K562 (cell line): ENCODE results near the gene SGMS1. TPM values are rescaled to one million over a fixed set of nuclear protein-coding genes. Genes with fewer than 3 reads are reported as not detected.
A peak's percentile ranks its signal among the peaks of the same experiment; 100 is the strongest.

Source experiments
- ATAC-seq: fragments of 200-7000 bp; cut with Tn5 transposase; 3 replicates; pipeline ENCODE4 v1.9.1; 2020; ENCODE audit warnings: moderate library complexity
- BruUV-seq: library from RNA; stranded (reverse); fragments of 400-500 nt; replicated peaks from 2 replicates; lab custom pipeline; 2021; lab: Mats Ljungman, UMichigan
- CTCF ChIA-PET: fragments of 300-600 bp; formaldehyde crosslinking; extraction: SDS; loops from one replicate; lab custom pipeline; 2021; ENCODE audit warnings: low intra/inter-chr PET ratio; lab: Yijun Ruan, JAX
- POLR2A ChIA-PET: fragments of 300-600, 350-650 bp; sonication (Branson Sonifier 250); formaldehyde crosslinking; extraction: SDS; loops from one replicate; lab custom pipeline; 2021; ENCODE audit warnings: antibody characterized with exemption, inconsistent platforms; lab: Yijun Ruan, JAX
- DNase-seq, 4 experiments: peaks; one replicate each; pipeline versions ENCODE4 v3.0.0 to v3.0.0-alpha.2; 2011 to 2018; ENCODE audit warnings: low spot score in 3 of 4, mixed read lengths in 3 of 4; ENCODE audit errors: extremely low read depth in 1 of 4
- FAIRE-seq: peaks from 2 replicates; lab custom pipeline; 2011; peaks lifted over from hg19 to GRCh38; lab: Jason Lieb, UNC
- H2AFZ ChIP-seq: 2 replicates; pipeline ENCODE4 v1.6.0; 2011; ENCODE audit warnings: low read depth, low read length, control low read depth, inconsistent platforms
- H3K27ac ChIP-seq: fragments of 200-600 bp; 3 replicates; pipeline ENCODE4 v1.8.0; 2011; ENCODE audit warnings: low read depth, mild to moderate bottlenecking, control low read depth, inconsistent platforms, low read length, moderate library complexity, mixed read lengths; ENCODE audit errors: extremely low read depth
- H3K27me3 ChIP-seq, 2 experiments: fragments of 300-600 bp in 1 of 2; 2 replicates in 1 of 2; 3 replicates in 1 of 2; pipeline versions ENCODE4 v1.6.0 to v1.8.0; 2011; ENCODE audit warnings: inconsistent platforms in 2 of 2, low read length in 2 of 2, mild to moderate bottlenecking in 1 of 2, mixed read lengths in 1 of 2, moderate library complexity in 1 of 2; ENCODE audit not compliant: control insufficient read depth in 2 of 2, insufficient read depth in 2 of 2
- H3K36me3 ChIP-seq: fragments of 300-600 bp; 3 replicates; pipeline ENCODE4 v1.8.0; 2011; ENCODE audit warnings: mild to moderate bottlenecking, low read length, inconsistent platforms; ENCODE audit not compliant: control insufficient read depth, insufficient read depth
- H3K4me1 ChIP-seq, 2 experiments: fragments of 200-600 bp in 1 of 2; replicated peaks in 1 of 2; 2 replicates in 1 of 2; 3 replicates in 1 of 2; pipeline versions ENCODE4 v1.5.1 to v1.8.0; 2011; ENCODE audit warnings: inconsistent platforms in 2 of 2, low read length in 2 of 2, mild to moderate bottlenecking in 1 of 2, mixed read lengths in 1 of 2, moderate library complexity in 1 of 2; ENCODE audit not compliant: control insufficient read depth in 2 of 2, insufficient read depth in 2 of 2
- H3K4me2 ChIP-seq: 2 replicates; pipeline ENCODE4 v1.6.1; 2011; ENCODE audit warnings: low read length, control low read depth, inconsistent platforms, mixed read lengths; ENCODE audit not compliant: insufficient read depth
- H3K4me3 ChIP-seq: fragments of 200-600 bp; sonication (generic), shearing (Covaris generic); 2 replicates; pipeline ENCODE4 v1.5.1; 2016; ENCODE audit warnings: control low read depth, inconsistent platforms
- H3K79me2 ChIP-seq: fragments of 200-600 bp; 3 replicates; pipeline ENCODE4 v1.8.0; 2011; ENCODE audit warnings: low read length, inconsistent platforms; ENCODE audit not compliant: control insufficient read depth, insufficient read depth
- H3K9ac ChIP-seq, 2 experiments: 2 replicates each; pipeline versions ENCODE4 v1.6.0 to v1.6.1; 2011; ENCODE audit warnings: low read depth in 2 of 2, low read length in 2 of 2, control low read depth in 1 of 2, inconsistent platforms in 1 of 2, mild to moderate bottlenecking in 1 of 2, mixed read lengths in 1 of 2; ENCODE audit not compliant: insufficient read depth in 1 of 2
- H3K9me1 ChIP-seq: one replicate; pipeline ENCODE4 v1.6.0; 2011; ENCODE audit warnings: inconsistent platforms, mild to moderate bottlenecking, low read length, moderate library complexity; ENCODE audit not compliant: control insufficient read depth, insufficient read depth
- H3K9me3 ChIP-seq: replicated peaks from 2 replicates; pipeline ENCODE4 v1.5.1; 2011; ENCODE audit warnings: low read depth, low read length, inconsistent platforms; ENCODE audit not compliant: control insufficient read depth, insufficient read depth
- H4K20me1 ChIP-seq: replicated peaks from 2 replicates; pipeline ENCODE4 v1.6.1; 2011; ENCODE audit warnings: low read length, inconsistent platforms, mixed read lengths; ENCODE audit not compliant: control insufficient read depth, insufficient read depth
- ARHGAP35 ChIP-seq: fragments of 450-650 bp; IDR thresholded peaks from 2 replicates; pipeline ENCODE4 v1.6.1; 2018; ENCODE audit not compliant: partially characterized antibody
- CHD4 ChIP-seq: fragments of 200-600 bp; sonication (generic); IDR thresholded peaks from 3 replicates; pipeline ENCODE4 v1.6.1; 2012; ENCODE audit warnings: low read depth, mild to moderate bottlenecking, mixed read lengths, low read length, inconsistent platforms; ENCODE audit not compliant: insufficient read depth, insufficient replicate concordance, poor library complexity, severe bottlenecking
- DACH1 ChIP-seq: fragments of 450-650 bp; IDR thresholded peaks from 2 replicates; pipeline ENCODE4 v1.6.1; 2018; ENCODE audit not compliant: partially characterized antibody
- FOSL1 ChIP-seq: fragments of 200-800 bp; sonication (Bioruptor generic); conservative IDR thresholded peaks from 2 replicates; pipeline ENCODE4 v1.6.1; 2016; ENCODE audit warnings: missing genetic modification characterization, missing compliant biosample characterization
- HSF4 ChIP-seq: fragments of 250-450 bp; sonication (Bioruptor Pico); IDR thresholded peaks from 2 replicates; pipeline ENCODE4 v2.1.2; 2022; ENCODE audit warnings: mild to moderate bottlenecking, moderate library complexity, borderline replicate concordance
- JUND ChIP-seq, 2 experiments: IDR thresholded peaks; 2 replicates in 1 of 2; 3 replicates in 1 of 2; pipeline ENCODE4 v1.6.1; 2011; ENCODE audit warnings: borderline replicate concordance in 2 of 2, low read depth in 2 of 2, low read length in 2 of 2, improper control_type of control experiment in 1 of 2, missing biosample characterization in 1 of 2, missing genetic modification characterization in 1 of 2, missing genetic modification reagents in 1 of 2
- PHTF2 ChIP-seq: fragments of 250-450 bp; sonication (Bioruptor Pico); IDR thresholded peaks from 2 replicates; pipeline ENCODE4 v1.5.0; 2021; ENCODE audit warnings: mild to moderate bottlenecking
- SIN3A ChIP-seq, 2 experiments: fragments of 150-350 bp in 1 of 2; IDR thresholded peaks; 2 replicates each; pipeline ENCODE4 v1.6.1; 2011 to 2016; ENCODE audit warnings: borderline replicate concordance in 2 of 2, low read depth in 2 of 2, low read length in 2 of 2, mild to moderate bottlenecking in 2 of 2, moderate library complexity in 2 of 2; ENCODE audit not compliant: control insufficient read depth in 1 of 2
- SMAD3 ChIP-seq: fragments of 450-650 bp; formaldehyde crosslinking; conservative IDR thresholded peaks from 2 replicates; pipeline ENCODE4 v1.4.0; 2020; ENCODE audit warnings: mild to moderate bottlenecking
- SP2 ChIP-seq: IDR thresholded peaks from 2 replicates; pipeline ENCODE4 v1.6.1; 2011; ENCODE audit warnings: mild to moderate bottlenecking, low read depth, low read length, moderate library complexity; ENCODE audit not compliant: poor library complexity, severe bottlenecking; ENCODE audit errors: extremely low read depth
- ZKSCAN3 ChIP-seq: fragments of 250-450 bp; sonication (Bioruptor Pico); IDR thresholded peaks from 2 replicates; pipeline ENCODE4 v1.4.0; 2020
- ZNF121 ChIP-seq: sonication (generic); formaldehyde crosslinking; conservative IDR thresholded peaks from 2 replicates; pipeline ENCODE4 v1.8.0; 2022; ENCODE audit warnings: missing genetic modification reagents
- ZNF124 ChIP-seq: sonication (generic); formaldehyde crosslinking; IDR thresholded peaks from 2 replicates; pipeline ENCODE4 v1.8.1; 2022; ENCODE audit warnings: missing genetic modification reagents
- in situ Hi-C: fragments of 300-500 bp; cut with MboI; formaldehyde crosslinking; loops from 4 replicates; pipeline ENCODE4 v1.15.0; 2018; ENCODE audit warnings: inconsistent platforms, mixed read lengths
- intact Hi-C: fragments of 100-400 bp; cut with micrococcal nuclease; formaldehyde crosslinking; loops from 2 replicates; pipeline ENCODE4 v1.14.2; 2022
- polyA plus RNA-seq, 8 experiments: library from polyadenylated mRNA; depleted of rRNA in 4 of 8; stranded (reverse) in 5 of 8; unstranded in 3 of 8; fragments of >200 nt; fragmentation: Nextera tagmentation in 2 of 8; fragmentation: Illumina TruSeq in 1 of 8; extraction: Ambion mirVana in 2 of 8; extraction: Trizol in 1 of 8; gene quantifications; 2 replicates each; pipeline versions ENCODE4 v1.2.1 to v1.2.3, GENCODE V29; 2011 to 2014; ENCODE audit warnings: inconsistent platforms in 1 of 8, missing spikeins in 1 of 8
- total RNA-seq, 7 experiments: library from RNA; depleted of rRNA in 6 of 7; stranded (reverse); fragments of >200 nt in 6 of 7; fragmentation: Illumina TruSeq in 2 of 7; extraction: Trizol in 2 of 7; gene quantifications; 2 replicates each; pipeline versions ENCODE4 v1.2.1 to v1.2.3, GENCODE V29; 2011 to 2021; ENCODE audit warnings: low replicate concordance in 1 of 7
- TF ChIP-seq, protein P1 (sequence below): sonication (generic); formaldehyde crosslinking; IDR thresholded peaks from 2 replicates; pipeline ENCODE4 v1.8.0; 2023; ENCODE audit warnings: mild to moderate bottlenecking, missing genetic modification reagents
- TF ChIP-seq, protein P2 (sequence below): fragments of 250-450 bp; sonication (Bioruptor Pico); IDR thresholded peaks from 2 replicates; pipeline ENCODE4 v1.8.0; 2021; ENCODE audit warnings: mild to moderate bottlenecking, moderate library complexity
- TF ChIP-seq, protein P3 (sequence below): sonication (generic); formaldehyde crosslinking; IDR thresholded peaks from 2 replicates; pipeline ENCODE4 v1.8.0; 2022; ENCODE audit warnings: missing genetic modification reagents, mild to moderate bottlenecking, moderate library complexity, borderline replicate concordance
- TF ChIP-seq, protein P4 (sequence below): fragments of 250-450 bp; sonication (Bioruptor Pico); IDR thresholded peaks from 2 replicates; pipeline ENCODE4 v1.5.0; 2021

The SGMS1 gene
- total and polyA plus RNA-seq, 9 of the 15 experiments (the other 6 are each of a cell fraction or from before 2014, with no cell fraction given) = 22.6 to 232 (median 82.2) TPM

DNA sequence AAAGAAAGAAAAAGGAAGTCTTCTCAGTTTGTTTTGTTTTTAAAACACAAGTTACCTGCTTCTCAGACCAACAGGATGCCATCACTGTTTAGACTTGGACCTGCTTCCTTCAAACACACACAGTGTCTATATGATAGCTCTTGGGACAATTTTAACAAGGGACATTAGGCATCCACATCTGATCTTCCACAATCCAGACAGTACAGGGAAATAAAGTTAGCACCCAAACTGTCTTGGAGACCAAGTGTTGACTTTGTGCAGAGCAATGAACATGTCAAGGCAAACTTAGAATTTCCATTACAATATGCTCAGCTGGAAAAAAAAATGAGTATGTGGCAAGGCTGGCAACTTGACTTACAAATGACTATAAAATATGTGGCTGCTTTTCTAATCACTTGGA, 80.9 kb downstream of the SGMS1 start:
- no peaks in the 10 kb centered on the region for H3K9me1 ChIP-seq
- no peak for FAIRE-seq
- CTCF ChIA-PET = no interaction called here
- peak overlapping the region in 1 of 2 experiments; percentile 2; a peak in 1 of 4 replicates for H3K9ac ChIP-seq
- 0 out of 3 replicates have a peak overlapping the region, but pooled peaks have one; percentile 9 for H3K27ac ChIP-seq
- peaks cover 96% of the 10 kb centered on the region for H3K79me2 ChIP-seq
- peaks cover 13% of the 10 kb centered on the region for H4K20me1 ChIP-seq
- in situ Hi-C loops = no loop called here
- ATAC-seq = no peak
- H3K27me3 ChIP-seq = no peaks in the 10 kb centered on the region
- H3K4me3 ChIP-seq = no peak overlapping the region
- POLR2A ChIA-PET = interaction anchor here (1.2 to 3.1 kb wide), 2 partner anchors 7 to 13 kb away, joined by 3 to 16 read pairs; no protein-coding TSS in a partner anchor
- peaks cover 22 to 65% of the 10 kb centered on the region in 2 experiments for H3K4me1 ChIP-seq
- no peaks in the 10 kb centered on the region for H3K9me3 ChIP-seq
- TF ChIP-seq SP2 (no peak), FOSL1 (tag) (no peak), JUND (IDR thresholded peaks at IDR 0.05; ENCODE audit: borderline replicate concordance, low read depth, low read length) (no peak), JUND (tag; IDR thresholded peaks at IDR 0.05; ENCODE audit: borderline replicate concordance, low read depth, low read length) (no peak), ZNF121 (CRISPR knock-in tag) (no peak), ZNF124 (CRISPR knock-in tag) (no peak), SIN3A (IDR thresholded peaks at IDR 0.05; ENCODE audit: borderline replicate concordance in 2 of 2, control insufficient read depth in 1 of 2, low read depth in 2 of 2, low read length in 2 of 2) (no peak), HSF4 (CRISPR knock-in tag) (no peak), ZKSCAN3 (no peak), ARHGAP35 (no peak), SMAD3 (no peak), CHD4 (no peak), DACH1 (no peak), PHTF2 (no peak)
- TF ChIP-seq, protein P1, sequence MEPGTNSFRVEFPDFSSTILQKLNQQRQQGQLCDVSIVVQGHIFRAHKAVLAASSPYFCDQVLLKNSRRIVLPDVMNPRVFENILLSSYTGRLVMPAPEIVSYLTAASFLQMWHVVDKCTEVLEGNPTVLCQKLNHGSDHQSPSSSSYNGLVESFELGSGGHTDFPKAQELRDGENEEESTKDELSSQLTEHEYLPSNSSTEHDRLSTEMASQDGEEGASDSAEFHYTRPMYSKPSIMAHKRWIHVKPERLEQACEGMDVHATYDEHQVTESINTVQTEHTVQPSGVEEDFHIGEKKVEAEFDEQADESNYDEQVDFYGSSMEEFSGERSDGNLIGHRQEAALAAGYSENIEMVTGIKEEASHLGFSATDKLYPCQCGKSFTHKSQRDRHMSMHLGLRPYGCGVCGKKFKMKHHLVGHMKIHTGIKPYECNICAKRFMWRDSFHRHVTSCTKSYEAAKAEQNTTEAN = no peak
- TF ChIP-seq, protein P2, sequence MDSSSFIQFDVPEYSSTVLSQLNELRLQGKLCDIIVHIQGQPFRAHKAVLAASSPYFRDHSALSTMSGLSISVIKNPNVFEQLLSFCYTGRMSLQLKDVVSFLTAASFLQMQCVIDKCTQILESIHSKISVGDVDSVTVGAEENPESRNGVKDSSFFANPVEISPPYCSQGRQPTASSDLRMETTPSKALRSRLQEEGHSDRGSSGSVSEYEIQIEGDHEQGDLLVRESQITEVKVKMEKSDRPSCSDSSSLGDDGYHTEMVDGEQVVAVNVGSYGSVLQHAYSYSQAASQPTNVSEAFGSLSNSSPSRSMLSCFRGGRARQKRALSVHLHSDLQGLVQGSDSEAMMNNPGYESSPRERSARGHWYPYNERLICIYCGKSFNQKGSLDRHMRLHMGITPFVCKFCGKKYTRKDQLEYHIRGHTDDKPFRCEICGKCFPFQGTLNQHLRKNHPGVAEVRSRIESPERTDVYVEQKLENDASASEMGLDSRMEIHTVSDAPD (CRISPR knock-in tag) = no peak
- TF ChIP-seq, protein P3, sequence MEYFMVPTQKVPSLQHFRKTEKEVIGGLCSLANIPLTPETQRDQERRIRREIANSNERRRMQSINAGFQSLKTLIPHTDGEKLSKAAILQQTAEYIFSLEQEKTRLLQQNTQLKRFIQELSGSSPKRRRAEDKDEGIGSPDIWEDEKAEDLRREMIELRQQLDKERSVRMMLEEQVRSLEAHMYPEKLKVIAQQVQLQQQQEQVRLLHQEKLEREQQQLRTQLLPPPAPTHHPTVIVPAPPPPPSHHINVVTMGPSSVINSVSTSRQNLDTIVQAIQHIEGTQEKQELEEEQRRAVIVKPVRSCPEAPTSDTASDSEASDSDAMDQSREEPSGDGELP = no peak
- TF ChIP-seq, protein P4, sequence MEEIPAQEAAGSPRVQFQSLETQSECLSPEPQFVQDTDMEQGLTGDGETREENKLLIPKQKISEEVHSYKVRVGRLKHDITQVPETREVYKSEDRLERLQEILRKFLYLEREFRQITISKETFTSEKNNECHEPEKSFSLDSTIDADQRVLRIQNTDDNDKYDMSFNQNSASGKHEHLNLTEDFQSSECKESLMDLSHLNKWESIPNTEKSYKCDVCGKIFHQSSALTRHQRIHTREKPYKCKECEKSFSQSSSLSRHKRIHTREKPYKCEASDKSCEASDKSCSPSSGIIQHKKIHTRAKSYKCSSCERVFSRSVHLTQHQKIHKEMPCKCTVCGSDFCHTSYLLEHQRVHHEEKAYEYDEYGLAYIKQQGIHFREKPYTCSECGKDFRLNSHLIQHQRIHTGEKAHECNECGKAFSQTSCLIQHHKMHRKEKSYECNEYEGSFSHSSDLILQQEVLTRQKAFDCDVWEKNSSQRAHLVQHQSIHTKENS (CRISPR knock-in tag) = no peak
- no peak overlapping the region for H2AFZ ChIP-seq
- intact Hi-C loops = no loop called here
- DNase-seq = no peak
- H3K4me2 ChIP-seq = no peak overlapping the region
- H3K36me3 ChIP-seq = no peaks in the 10 kb centered on the region; the same call in 2 of the 3 replicates
- no TSS peak for BruUV-seq
